ENCODE measurements around the gene MED13L.

DNA sequence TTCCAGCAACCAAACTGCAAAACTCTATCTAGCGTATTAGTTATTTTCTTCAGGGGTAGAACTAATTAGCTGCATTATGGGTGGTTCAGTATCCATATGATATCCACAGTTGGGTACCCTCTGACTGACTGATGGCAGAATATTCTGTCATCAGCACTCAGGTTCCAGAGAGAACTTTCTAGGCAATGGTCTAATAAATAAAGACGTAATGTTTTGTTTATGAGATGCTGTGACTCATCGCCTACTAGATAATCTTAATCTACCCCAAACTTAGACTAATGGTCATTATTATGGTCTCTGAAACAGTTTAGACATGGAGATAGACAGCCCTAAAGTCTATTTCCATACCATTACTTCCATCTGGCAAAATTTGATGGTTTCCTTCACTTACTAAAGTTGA, 220.1 kb downstream of the MED13L start:
- TF ChIP-seq, protein P1, sequence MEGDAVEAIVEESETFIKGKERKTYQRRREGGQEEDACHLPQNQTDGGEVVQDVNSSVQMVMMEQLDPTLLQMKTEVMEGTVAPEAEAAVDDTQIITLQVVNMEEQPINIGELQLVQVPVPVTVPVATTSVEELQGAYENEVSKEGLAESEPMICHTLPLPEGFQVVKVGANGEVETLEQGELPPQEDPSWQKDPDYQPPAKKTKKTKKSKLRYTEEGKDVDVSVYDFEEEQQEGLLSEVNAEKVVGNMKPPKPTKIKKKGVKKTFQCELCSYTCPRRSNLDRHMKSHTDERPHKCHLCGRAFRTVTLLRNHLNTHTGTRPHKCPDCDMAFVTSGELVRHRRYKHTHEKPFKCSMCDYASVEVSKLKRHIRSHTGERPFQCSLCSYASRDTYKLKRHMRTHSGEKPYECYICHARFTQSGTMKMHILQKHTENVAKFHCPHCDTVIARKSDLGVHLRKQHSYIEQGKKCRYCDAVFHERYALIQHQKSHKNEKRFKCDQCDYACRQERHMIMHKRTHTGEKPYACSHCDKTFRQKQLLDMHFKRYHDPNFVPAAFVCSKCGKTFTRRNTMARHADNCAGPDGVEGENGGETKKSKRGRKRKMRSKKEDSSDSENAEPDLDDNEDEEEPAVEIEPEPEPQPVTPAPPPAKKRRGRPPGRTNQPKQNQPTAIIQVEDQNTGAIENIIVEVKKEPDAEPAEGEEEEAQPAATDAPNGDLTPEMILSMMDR (IDR thresholded peaks at IDR 0.05; ENCODE audit: extremely low read depth in 1 of 2, insufficient read depth in 1 of 2, low read depth in 1 of 2, low read length in 2 of 2): no peak
- TF ChIP-seq POLR2A (IDR thresholded peaks at IDR 0.05; ENCODE audit: low read depth, low read length) (no peak), MYC (IDR thresholded peaks at IDR 0.05; ENCODE audit: low read depth, low read length) (no peak)
